Right renal pelvis (tissue), 4 donors: Measurements from ENCODE around the gene EXOC4. TPM values are rescaled to one million over a fixed set of nuclear protein-coding genes. Genes with fewer than 3 reads are reported as not detected.
"Not testable (repeated sequence)": the region's sequence is repeated elsewhere in the genome, so short reads cannot be mapped to it uniquely, and the experiment has no call there.

Source experiments
- DNase-seq, 4 donors: peaks; one replicate each; pipeline ENCODE4 v3.0.0-alpha.2; 2013; ENCODE audit warnings: low read depth in 4 of 4, low spot score in 3 of 4, missing footprints in 1 of 4
- polyA plus RNA-seq, 4 donors: library from polyadenylated mRNA; unstranded; fragments of 120-200 nt; gene quantifications; one replicate each; pipeline ENCODE4 v1.2.1, GENCODE V29; 2013; ENCODE audit not compliant: insufficient read length in 4 of 4

Gene EXOC4
- polyA plus RNA-seq, 4 donors, result 66.9 to 71.9 (median 69.9) TPM

GRCh38 chr7:133987582-133987981 is 734.7 kb downstream of the EXOC4 start:
- DNase-seq, result no peak

GRCh38 chr7:133993547-133993946 is 740.7 kb downstream of the EXOC4 start:
- no peak for DNase-seq

- DNase-seq, result not testable (repeated sequence)
Measured at GRCh38 chr7:133994100-133994499, 741.2 kb downstream of the EXOC4 start.

- DNase-seq, result no peak
Measured at GRCh38 chr7:133997463-133997862, 744.6 kb downstream of the EXOC4 start.

GRCh38 chr7:133999178-133999577 is 746.3 kb downstream of the EXOC4 start:
- DNase-seq, result no peak

GRCh38 chr7:134004829-134005505 is 752.1 kb downstream of the EXOC4 start:
- DNase-seq, result no peak

- no peak for DNase-seq
Measured at GRCh38 chr7:134009314-134010110, 756.6 kb downstream of the EXOC4 start.

- no peak for DNase-seq
Measured at GRCh38 chr7:134013249-134013648, 760.4 kb downstream of the EXOC4 start.

- DNase-seq, result no peak
Measured at GRCh38 chr7:134014935-134015334, 762.1 kb downstream of the EXOC4 start.

GRCh38 chr7:134016223-134016941 is 763.5 kb downstream of the EXOC4 start:
- DNase-seq, result peak; percentile 22 to 38 (median 28)

- DNase-seq, result no peak
Measured at GRCh38 chr7:134016942-134017303, 764.0 kb downstream of the EXOC4 start.

- DNase-seq, result no peak
Measured at GRCh38 chr7:134018306-134018705, 765.4 kb downstream of the EXOC4 start.

GRCh38 chr7:134019251-134019650 is 766.4 kb downstream of the EXOC4 start:
- no peak for DNase-seq

- DNase-seq, result no peak
Measured at GRCh38 chr7:134021836-134022235, 769.0 kb downstream of the EXOC4 start.

- no peak for DNase-seq
Measured at GRCh38 chr7:134022286-134022911, 769.5 kb downstream of the EXOC4 start.

- DNase-seq, result no peak
Measured at GRCh38 chr7:134024739-134025138, 771.9 kb downstream of the EXOC4 start.

- DNase-seq, result no peak
Measured at GRCh38 chr7:134028853-134029252, 776.0 kb downstream of the EXOC4 start.

GRCh38 chr7:134029743-134030142 is 776.9 kb downstream of the EXOC4 start:
- DNase-seq, result no peak

GRCh38 chr7:134030460-134030865 is 777.6 kb downstream of the EXOC4 start:
- no peak for DNase-seq

GRCh38 chr7:134031835-134032617 is 779.1 kb downstream of the EXOC4 start:
- DNase-seq, result no peak
